Inferior parietal cortex (tissue), 1 donor: ENCODE results near the gene EHMT1.
"Not testable (repeated sequence)": the region's sequence is repeated elsewhere in the genome, so short reads cannot be mapped to it uniquely, and the experiment has no call there.

ENCODE experiments used
- DNase-seq: peaks from one replicate; pipeline ENCODE4 v3.0.0-alpha.2; 2016; ENCODE audit errors: extremely low spot score

EHMT1 gene

DNA sequence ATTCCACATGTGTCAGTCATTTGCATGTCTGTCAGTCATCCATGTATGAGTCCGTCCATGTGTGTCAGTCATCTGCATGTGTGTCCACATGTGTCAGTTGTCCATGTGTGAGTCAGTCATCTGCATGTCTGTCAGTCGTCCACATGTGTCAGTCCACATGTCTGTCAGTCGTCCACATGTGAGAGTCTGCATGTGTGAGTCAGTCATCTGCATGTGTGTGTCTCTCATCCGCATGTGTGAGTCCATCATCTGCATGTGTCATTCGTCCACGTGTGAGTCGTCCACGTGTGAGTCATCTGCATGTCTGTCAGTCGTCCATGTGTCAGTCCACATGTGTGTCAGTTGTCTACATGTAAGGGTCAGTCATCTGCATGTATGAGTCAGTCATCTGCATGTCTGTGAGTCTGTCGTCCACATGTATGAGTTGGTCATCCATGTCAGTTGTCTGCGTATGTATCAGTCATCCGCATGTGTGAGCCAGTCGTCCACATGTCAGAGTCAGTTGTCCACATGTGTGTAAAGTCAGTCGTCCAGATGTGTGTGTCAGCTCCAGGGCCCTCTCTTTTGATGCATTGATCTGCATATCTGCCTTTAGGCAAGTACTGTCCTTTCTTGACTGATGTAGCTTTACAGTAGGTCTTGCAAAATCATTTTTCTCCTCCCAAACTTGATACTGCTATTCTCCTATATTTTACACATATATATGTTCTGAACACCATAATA lies 186.3 kb downstream of the EHMT1 start:
- DNase-seq = no peak

DNA sequence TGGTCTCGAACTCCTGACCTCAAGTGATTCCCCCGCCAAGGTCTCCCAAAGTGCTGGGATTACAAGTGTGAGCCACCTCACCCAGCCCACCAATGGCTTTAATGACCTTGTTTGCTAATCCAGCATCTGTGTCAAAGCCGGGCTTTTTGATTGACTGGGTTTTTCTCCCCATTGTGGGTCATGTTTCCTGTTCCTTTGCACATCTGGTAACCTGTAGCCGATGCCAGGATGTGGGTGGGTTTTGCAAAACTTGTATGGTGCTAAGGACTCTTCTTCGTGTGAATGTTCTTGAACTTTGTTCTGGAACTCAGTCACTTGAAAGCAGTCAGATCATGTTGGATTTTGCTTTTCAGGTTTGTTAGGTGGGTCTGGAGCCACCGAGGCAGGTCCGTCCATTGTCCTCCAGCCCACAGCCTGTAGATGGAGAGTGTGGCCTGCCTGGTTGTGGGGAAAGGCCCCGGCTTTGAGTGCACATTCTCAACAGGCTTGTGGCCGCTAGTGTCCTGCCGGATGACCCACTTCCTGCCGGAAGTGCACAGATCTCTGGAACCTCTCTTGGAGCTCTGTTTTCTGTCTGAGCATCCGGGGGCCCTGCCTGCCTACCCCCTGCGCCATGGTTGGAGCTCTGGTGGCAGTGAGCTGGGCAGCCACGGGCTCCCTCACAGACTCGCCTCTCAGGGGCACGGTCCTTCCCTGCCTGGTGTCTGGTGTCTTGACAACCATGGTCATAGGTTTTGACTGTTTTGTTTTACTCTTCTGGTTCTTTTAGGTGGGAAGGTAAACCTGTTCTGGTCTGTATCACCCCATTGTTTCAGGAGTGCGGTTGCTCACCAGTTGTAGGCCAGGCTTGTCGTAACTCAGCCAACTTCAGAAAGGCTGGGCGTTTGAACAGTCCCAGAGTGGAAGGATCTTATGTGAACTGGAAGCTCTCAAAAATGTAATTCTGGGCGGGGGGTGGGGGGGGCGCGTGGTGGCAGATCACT lies 189.2 kb downstream of the EHMT1 start:
- DNase-seq = no peak

DNA sequence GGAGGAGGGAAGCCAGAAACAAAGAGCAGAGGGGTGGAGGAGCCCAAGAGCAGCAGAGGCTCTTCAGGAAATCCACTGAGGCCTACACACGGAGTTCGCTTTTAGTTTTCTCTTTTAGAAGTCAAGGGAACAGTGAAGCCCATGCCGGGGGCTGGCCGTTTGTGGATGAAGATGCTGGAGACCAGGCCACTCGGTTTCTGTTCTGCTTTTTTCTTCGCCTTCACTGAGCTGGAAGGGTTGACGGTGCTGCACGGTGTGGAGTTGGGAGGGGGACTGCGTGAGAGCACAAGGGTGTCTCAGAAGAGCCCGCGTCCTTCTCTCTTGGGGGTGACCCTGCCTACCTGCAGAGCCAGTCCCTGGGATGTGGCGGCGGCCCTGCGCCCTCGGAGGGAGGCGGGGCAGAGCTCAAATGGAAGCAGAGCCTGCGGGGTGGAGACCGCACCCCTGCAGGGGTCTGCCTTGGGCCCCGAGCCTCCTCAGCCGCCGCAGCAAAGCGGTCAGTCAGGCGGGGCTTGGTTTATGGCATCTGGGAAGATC lies 190.3 kb downstream of the EHMT1 start:
- no peak for DNase-seq

- DNase-seq = not testable (repeated sequence)
These were observed 191.1 kb downstream of the EHMT1 start for GRCh38 chr9:137809726-137810450.

DNA sequence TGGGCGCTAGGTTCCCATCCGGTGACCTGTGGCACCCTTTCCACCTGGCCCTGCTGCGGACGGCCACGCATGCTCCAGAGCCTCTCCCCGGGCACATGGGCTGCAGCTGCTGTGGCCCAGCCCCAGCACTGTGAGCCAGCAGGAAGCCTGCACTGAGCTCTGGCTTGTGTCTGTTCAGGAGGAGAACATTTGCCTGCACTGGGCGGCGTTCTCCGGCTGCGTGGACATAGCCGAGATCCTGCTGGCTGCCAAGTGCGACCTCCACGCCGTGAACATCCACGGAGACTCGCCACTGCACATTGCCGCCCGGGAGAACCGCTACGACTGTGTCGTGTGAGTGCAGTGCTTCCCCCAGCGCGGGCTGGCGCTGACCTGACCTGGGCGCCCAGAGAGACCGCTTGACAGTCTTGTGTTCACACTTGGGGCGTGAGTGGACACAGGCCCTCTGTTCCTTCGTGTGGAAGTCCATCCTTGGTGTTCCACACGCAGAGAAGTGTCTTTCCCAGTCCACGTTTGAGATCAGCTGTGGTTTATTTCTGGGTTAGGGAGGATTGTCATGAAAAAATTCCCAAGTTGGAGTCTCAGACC lies 192.6 kb downstream of the EHMT1 start:
- no peak for DNase-seq

GRCh38 chr9:137812356-137813023 lies 193.7 kb downstream of the EHMT1 start:
- peak; percentile 7 for DNase-seq

DNA sequence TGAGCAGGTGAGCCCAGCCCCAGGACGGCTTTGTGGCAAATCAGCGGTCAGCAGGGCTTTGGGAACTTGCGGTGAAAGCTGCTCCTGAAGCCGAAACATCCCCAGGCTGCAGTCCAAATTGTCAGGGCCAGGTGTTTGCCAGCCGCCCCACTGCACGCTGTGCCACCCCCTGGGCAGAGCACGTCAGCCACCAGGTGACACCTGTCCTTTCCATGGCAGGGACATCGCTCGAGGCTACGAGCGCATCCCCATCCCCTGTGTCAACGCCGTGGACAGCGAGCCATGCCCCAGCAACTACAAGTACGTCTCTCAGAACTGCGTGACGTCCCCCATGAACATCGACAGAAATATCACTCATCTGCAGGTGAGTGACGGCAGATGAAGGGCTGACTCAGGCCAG lies 194.4 kb downstream of the EHMT1 start:
- no peak for DNase-seq

DNA sequence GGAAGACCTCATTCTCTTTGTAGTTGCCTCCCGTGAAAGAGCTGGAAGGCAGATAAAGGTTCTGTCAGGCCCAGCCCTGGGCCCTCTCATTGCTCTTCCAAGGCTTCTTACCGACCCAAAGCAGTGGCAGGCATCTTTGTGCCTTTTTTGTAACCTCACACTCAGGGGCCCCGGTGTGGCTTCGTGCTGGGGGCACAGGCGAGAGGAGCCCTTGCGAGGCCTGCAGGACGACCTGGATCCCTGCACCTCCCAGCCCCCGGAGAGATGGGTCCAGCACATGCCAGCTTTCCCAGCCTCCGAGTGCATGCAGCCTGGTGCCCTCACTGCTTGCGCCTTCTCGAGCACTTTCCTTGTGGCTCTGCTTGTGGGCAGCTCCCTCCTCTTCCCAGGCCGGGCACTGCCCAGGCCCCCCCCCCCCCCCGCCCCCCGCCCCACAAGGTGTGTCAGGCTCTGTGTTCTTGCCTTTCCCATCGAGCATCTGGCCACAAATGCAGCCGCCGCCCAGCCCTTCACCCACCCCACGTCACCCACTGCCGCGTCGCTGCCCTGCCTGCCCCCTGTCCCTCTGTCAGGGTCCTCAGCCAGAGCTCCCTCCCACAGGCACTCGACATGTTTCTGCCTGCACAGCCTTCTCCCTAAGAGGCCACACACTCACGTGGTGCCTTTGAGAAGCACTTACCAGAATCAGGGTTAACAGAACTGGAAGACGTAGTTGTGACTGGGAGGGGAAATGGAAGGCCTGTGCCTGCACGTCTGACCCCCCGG lies 195.0 kb downstream of the EHMT1 start:
- no peak for DNase-seq

DNA sequence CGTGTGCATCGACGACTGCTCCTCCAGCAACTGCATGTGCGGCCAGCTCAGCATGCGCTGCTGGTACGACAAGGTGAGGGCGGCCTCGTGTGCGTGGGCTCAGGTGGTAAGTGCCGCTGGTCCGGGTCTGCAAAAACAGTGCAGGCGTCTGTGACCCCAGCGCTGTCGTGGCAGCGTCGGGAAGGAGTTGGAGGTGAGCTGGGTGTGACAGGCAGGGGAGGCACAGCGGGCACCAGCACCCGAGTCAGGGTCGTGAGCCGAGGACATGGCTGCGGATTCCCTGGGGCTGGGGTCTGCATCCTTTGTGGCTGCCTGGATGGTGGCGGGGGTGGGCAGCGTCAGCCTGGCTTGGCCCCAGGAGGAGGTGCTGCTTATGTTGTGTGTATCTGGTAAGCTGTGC lies 195.6 kb downstream of the EHMT1 start:
- no peak for DNase-seq

- DNase-seq = no peak
These were observed 196.0 kb downstream of the EHMT1 start for GRCh38 chr9:137814841-137815240.

- no peak for DNase-seq
These were observed 196.8 kb downstream of the EHMT1 start for GRCh38 chr9:137815256-137816255.

GRCh38 chr9:137816531-137817235 lies 197.9 kb downstream of the EHMT1 start:
- no peak for DNase-seq

DNA sequence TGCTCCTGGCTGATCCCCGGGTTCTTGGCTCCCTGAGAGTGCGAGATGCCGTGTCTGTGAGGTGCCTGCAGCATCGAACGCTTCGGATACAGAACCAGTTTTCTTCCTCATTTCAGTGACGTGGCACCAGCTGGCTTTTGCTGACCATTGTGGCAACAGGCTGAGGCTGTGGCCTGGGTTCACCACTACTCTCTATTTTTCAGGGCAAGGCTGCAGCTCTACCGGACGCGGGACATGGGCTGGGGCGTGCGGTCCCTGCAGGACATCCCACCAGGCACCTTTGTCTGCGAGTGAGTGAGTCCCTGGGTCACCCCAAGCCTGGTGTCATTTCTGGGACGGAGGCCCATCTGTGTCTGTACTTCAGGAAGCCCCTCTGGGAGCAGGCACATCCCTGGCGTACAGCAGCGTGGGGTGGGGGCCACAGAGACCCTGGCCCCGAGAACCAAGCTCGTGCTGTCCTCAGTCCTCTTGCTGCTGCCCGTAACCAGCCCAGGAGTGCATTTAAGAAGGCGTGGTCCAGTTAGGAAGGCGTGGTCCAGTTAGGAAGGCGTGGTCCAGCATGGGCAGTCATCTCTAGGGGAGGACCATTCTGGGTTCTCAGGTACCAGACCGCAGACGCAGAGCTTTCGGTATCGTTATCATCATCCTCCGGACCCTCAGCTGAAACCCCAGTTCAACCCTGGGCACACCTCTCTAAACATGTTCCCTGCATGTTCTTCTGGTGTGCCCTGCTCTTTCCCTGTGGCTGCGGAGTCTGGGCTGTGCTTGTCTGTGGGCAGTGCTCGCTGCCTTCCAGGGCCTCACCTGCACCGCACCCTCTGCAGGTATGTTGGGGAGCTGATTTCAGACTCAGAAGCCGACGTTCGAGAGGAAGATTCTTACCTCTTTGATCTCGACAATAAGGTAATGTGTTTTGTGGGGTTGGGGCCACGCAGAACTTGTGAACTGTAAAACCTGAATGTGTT lies 198.7 kb downstream of the EHMT1 start:
- DNase-seq = no peak

- DNase-seq = no peak
These were observed 199.5 kb downstream of the EHMT1 start for GRCh38 chr9:137818286-137818685.

GRCh38 chr9:137820161-137820855 lies 201.5 kb downstream of the EHMT1 start:
- DNase-seq = peak; percentile 28

GRCh38 chr9:137823986-137824771 lies 205.4 kb downstream of the EHMT1 start:
- no peak for DNase-seq
